SU-DHL-6 (cell line): ENCODE data around the gene ARHGAP35.
"Not testable (repeated sequence)": the region's sequence is repeated elsewhere in the genome, so short reads cannot be mapped to it uniquely, and the experiment has no call there.

ENCODE experiments used
- H2AFZ ChIP-seq: fragments of 200-600 bp; sonication (generic); 2 replicates; pipeline ENCODE4 v1.6.1; 2014; ENCODE audit warnings: low read depth, mild to moderate bottlenecking, moderate library complexity, mixed read lengths, antibody characterized with exemption, low read length; ENCODE audit not compliant: severe bottlenecking
- H3F3A ChIP-seq: fragments of 200-600 bp; shearing (Covaris generic); 2 replicates; pipeline ENCODE4 v1.6.0; 2016; ENCODE audit warnings: antibody characterized with exemption, mild to moderate bottlenecking; ENCODE audit not compliant: insufficient read depth
- H3K27ac ChIP-seq: fragments of 200-600 bp; sonication (generic); 2 replicates; pipeline ENCODE4 v1.5.1; 2016; ENCODE audit warnings: low read depth, mild to moderate bottlenecking, low read length, moderate library complexity, mixed read lengths
- H3K27me3 ChIP-seq: fragments of 200-600 bp; sonication (generic), shearing (Covaris generic); 2 replicates; pipeline ENCODE4 v1.6.0; 2014; ENCODE audit warnings: mild to moderate bottlenecking, low read length
- H3K36me3 ChIP-seq: fragments of 200-600 bp; sonication (generic); 2 replicates; pipeline ENCODE4 v1.6.1; 2014; ENCODE audit warnings: mild to moderate bottlenecking, low read length, mixed read lengths
- H3K4me2 ChIP-seq: fragments of 300-600, 200-600 bp; shearing (Covaris generic), sonication (generic); 2 replicates; pipeline ENCODE4 v1.6.0; 2014; ENCODE audit warnings: low read length, low read depth, mild to moderate bottlenecking; ENCODE audit not compliant: poor library complexity, severe bottlenecking
- H3K4me3 ChIP-seq: fragments of 200-600 bp; sonication (generic); 2 replicates; pipeline ENCODE4 v1.5.1; 2014; ENCODE audit warnings: antibody characterized with exemption, low read length, mild to moderate bottlenecking, mixed read lengths; ENCODE audit not compliant: insufficient read depth, poor library complexity, severe bottlenecking
- H3K79me2 ChIP-seq: fragments of 200-600 bp; sonication (generic); 2 replicates; pipeline ENCODE4 v1.6.1; 2014; ENCODE audit warnings: mild to moderate bottlenecking, low read length, moderate library complexity; ENCODE audit not compliant: insufficient read depth
- H3K9ac ChIP-seq: fragments of 200-600 bp; sonication (generic); 2 replicates; pipeline ENCODE4 v1.7.0; 2014; ENCODE audit warnings: mild to moderate bottlenecking, low read length
- H3K9me2 ChIP-seq: fragments of 200-600 bp; sonication (generic); replicated peaks from 2 replicates; pipeline ENCODE4 v1.6.1; 2014; ENCODE audit warnings: low read length; ENCODE audit not compliant: insufficient read depth
- H3K9me3 ChIP-seq: fragments of 200-600 bp; sonication (generic); 2 replicates; pipeline ENCODE4 v1.6.1; 2014; ENCODE audit warnings: low read length, mixed read lengths; ENCODE audit not compliant: insufficient read depth
- H4K20me1 ChIP-seq: fragments of 200-600 bp; sonication (generic); 2 replicates; pipeline ENCODE4 v1.6.1; 2014; ENCODE audit warnings: low read depth, mild to moderate bottlenecking, antibody characterized with exemption, low read length, moderate library complexity, mixed read lengths
- EZH2phosphoT487 ChIP-seq: fragments of 200-600 bp; sonication (generic), shearing (Covaris generic); conservative IDR thresholded peaks from 2 replicates; pipeline ENCODE4 v1.6.1; 2018; ENCODE audit warnings: mild to moderate bottlenecking, antibody characterized with exemption, low read length, moderate library complexity, mixed read lengths
- TF ChIP-seq, protein P1 (sequence below): fragments of 200-600 bp; sonication (generic); IDR thresholded peaks from one replicate; pipeline ENCODE4 v1.5.1; 2017; ENCODE audit warnings: antibody characterized with exemption, mild to moderate bottlenecking, low read length, moderate library complexity; ENCODE audit not compliant: insufficient read depth, poor library complexity, severe bottlenecking

The ARHGAP35 gene

DNA sequence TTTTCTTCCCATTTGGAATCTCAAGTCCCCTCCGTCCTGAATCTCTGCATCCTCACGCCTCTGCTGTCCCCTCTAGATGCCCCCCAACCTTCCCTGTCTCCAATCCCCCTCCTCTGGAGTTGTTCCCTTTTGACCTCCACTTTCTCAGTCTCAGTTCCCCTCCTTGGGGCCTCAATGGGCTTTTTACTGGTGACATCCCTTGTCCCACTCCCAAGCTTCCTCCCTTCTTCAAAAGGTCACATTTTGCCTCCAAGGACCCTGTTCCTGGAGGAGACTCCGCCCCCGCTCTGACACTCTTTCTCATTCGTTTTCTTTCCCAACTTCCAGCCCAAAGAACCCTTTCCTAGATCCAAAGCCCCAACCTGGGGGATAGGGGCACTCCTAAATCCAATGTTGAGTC lies 11.2 kb upstream of the ARHGAP35 start:
- H3K36me3 ChIP-seq: no peaks in the 10 kb centered on the region
- no peaks in the 10 kb centered on the region for H3F3A ChIP-seq
- H3K79me2 ChIP-seq: peaks cover 14% of the 10 kb centered on the region
- H2AFZ ChIP-seq: no peak overlapping the region
- H3K9me2 ChIP-seq: no peaks in the 10 kb centered on the region
- no peaks in the 10 kb centered on the region for H4K20me1 ChIP-seq
- H3K9ac ChIP-seq: peak overlapping the region; percentile 82
- TF ChIP-seq, protein P1, sequence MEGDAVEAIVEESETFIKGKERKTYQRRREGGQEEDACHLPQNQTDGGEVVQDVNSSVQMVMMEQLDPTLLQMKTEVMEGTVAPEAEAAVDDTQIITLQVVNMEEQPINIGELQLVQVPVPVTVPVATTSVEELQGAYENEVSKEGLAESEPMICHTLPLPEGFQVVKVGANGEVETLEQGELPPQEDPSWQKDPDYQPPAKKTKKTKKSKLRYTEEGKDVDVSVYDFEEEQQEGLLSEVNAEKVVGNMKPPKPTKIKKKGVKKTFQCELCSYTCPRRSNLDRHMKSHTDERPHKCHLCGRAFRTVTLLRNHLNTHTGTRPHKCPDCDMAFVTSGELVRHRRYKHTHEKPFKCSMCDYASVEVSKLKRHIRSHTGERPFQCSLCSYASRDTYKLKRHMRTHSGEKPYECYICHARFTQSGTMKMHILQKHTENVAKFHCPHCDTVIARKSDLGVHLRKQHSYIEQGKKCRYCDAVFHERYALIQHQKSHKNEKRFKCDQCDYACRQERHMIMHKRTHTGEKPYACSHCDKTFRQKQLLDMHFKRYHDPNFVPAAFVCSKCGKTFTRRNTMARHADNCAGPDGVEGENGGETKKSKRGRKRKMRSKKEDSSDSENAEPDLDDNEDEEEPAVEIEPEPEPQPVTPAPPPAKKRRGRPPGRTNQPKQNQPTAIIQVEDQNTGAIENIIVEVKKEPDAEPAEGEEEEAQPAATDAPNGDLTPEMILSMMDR: no peak
- TF ChIP-seq EZH2phosphoT487: no peak
- no peaks in the 10 kb centered on the region for H3K27me3 ChIP-seq
- peak overlapping the region; percentile 74 for H3K4me2 ChIP-seq
- peak overlapping the region; percentile 93 for H3K4me3 ChIP-seq
- no peaks in the 10 kb centered on the region for H3K9me3 ChIP-seq
- H3K27ac ChIP-seq: no peak overlapping the region

DNA sequence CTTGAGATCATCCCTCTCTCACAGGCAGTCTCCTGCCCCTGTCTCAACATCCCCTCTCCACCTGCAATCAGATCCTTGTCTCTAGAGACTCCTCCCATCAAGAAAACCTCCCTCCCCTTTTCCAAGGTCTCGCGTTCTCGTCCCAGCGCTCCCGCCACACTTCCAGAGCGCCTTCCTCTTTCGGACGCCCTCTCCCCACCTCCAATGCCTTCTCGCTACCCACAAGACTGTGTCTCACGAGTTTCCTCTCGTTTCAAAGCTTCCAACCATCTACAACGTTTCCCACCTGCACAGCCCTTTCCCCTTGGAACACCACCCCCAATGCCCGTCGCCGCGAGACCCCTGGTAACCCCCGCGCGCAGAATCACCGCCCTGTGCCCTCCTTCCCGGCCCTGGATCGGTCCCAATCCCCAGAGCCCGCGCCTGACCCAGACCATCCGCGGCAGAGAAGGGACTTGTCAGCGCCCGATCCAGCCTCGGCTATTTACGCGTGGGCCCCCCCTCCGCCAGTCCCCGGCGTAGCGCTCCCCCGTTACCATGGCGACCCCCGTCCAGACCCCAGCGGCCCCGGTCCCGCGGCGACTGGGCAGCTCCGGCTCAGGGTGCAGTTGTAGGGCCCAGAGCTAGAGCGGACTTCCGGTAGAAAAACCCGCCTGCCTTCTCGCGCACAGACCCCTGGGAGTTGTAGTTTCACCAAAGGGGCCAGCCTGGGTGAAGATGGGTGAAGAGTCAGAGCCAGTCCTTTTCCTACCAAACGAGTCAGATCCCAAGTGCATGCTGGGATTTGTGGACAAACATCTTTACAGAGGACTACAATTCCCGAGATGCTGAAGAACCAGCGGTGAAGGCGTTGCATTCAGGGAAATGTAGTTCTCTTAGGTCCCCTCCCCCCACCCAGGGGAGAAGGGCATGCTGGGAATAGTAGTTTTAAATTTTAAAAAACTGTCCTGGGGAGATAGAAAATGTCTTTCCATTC lies 10.3 kb upstream of the ARHGAP35 start, which contains the start of gene AP2S1:
AP2S1 (minus strand) TSS at position 619 of the 976 bp plus-strand sequence; CDS start at position 539, 80 bp downstream.
- Histone ChIP-seq H3K9ac (peak within 1 kb of the TSS; percentile 82), H3K27ac (peak within 1 kb of the TSS; percentile 10; the same call in 1 of the 2 replicates), H3K27me3 (no peaks in the 10 kb centered on the region), H3K9me3 (no peaks in the 10 kb centered on the region), H3K36me3 (no peaks in the 10 kb centered on the region), H3K4me3 (peak within 1 kb of the TSS; percentile 93), H3K4me2 (peak within 1 kb of the TSS; percentile 74), H3F3A (no peaks in the 10 kb centered on the region), H2AFZ (peak within 1 kb of the TSS; percentile 91), H4K20me1 (no peaks in the 10 kb centered on the region), H3K79me2 (peaks cover 14% of the 10 kb centered on the region), H3K9me2 (no peaks in the 10 kb centered on the region)
- no peak for TF ChIP-seq EZH2phosphoT487
- TF ChIP-seq, protein P1: no peak

DNA sequence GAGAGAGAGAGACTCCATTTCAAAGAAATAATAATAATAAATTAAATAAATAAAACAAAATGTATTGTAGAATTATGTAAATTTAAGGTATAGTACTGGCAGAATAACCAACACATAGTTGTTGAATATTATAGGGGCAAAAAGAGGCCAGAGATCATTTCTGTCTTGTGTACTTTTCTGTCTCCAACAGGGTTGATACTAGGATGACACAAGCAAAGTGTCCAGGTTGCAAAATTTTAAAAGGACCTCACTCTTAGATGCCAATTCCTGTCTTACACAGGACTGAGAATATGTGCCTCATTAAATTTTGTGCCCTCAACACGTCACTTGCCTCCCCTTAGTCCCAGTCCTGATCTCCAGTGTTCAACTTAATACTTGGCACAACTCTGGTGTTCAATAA lies 8.0 kb upstream of the ARHGAP35 start:
- TF ChIP-seq EZH2phosphoT487: no peak
- TF ChIP-seq, protein P1: no peak
- no peaks in the 10 kb centered on the region for H4K20me1 ChIP-seq
- no peak overlapping the region for H3K4me3 ChIP-seq
- H3K27me3 ChIP-seq: no peaks in the 10 kb centered on the region
- no peaks in the 10 kb centered on the region for H3K36me3 ChIP-seq
- no peak overlapping the region for H3K4me2 ChIP-seq
- H2AFZ ChIP-seq: no peak overlapping the region
- H3K9me2 ChIP-seq: no peaks in the 10 kb centered on the region
- no peaks in the 10 kb centered on the region for H3F3A ChIP-seq
- no peaks in the 10 kb centered on the region for H3K9me3 ChIP-seq
- peaks cover 14% of the 10 kb centered on the region for H3K79me2 ChIP-seq
- H3K9ac ChIP-seq: no peak overlapping the region
- H3K27ac ChIP-seq: no peak overlapping the region

DNA sequence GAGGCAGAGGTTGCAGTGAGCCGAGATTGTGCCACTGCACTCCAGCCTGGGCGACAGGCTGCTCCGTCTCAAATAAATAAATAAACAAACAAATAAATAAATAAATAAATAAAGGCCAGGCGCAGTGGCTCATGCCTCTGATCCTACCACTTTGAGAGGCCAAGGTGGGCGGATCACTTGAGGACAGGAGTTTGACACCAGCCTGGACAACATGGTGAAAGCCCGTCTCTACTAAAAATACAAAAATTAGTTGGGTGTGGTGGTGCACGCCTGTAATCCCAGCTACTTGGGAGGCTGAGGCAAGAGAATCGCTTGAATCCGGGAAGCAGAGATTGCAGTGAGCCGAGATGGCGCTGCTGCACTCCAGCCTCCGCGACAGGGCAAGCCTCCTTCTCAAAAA lies 6.1 kb upstream of the ARHGAP35 start:
- H3F3A ChIP-seq, H3K36me3 ChIP-seq, H3K27me3 ChIP-seq, H3K9ac ChIP-seq, H3K79me2 ChIP-seq, H3K9me2 ChIP-seq, H2AFZ ChIP-seq, H3K4me2 ChIP-seq, H3K9me3 ChIP-seq, H3K27ac ChIP-seq, H4K20me1 ChIP-seq, H3K4me3 ChIP-seq: not testable (repeated sequence)
